HCT116 (cell line): ENCODE data around the gene ATF2. TPM values are rescaled to one million over a fixed set of nuclear protein-coding genes. Genes with fewer than 3 reads are reported as not detected.

Experiments used
- ATAC-seq: fragments of 200-7000 bp; cut with Tn5 transposase; 2 replicates; pipeline ENCODE4 v1.9.1; 2020; ENCODE audit warnings: mild to moderate bottlenecking, moderate library complexity
- BruUV-seq: library from RNA; stranded (reverse); fragments of 400-500 nt; replicated peaks from 2 replicates; lab custom pipeline; 2021; lab: Mats Ljungman, UMichigan
- CTCF ChIA-PET: fragments of 300-600 bp; sonication (Branson Sonifier 250); formaldehyde crosslinking; loops from one replicate; lab custom pipeline; 2021; ENCODE audit warnings: antibody characterized with exemption; lab: Charles Lee
- POLR2A ChIA-PET: fragments of 300-600, 350-600 bp; sonication (Branson Sonifier 250); formaldehyde crosslinking; loops from one replicate; lab custom pipeline; 2021; ENCODE audit warnings: antibody characterized with exemption; lab: Charles Lee
- RAD21 ChIA-PET, 2 experiments: fragments of 300-600 bp; sonication (Branson Sonifier 250); formaldehyde crosslinking; loops; one replicate each; lab custom pipeline; 2023; ENCODE audit warnings: low total read pairs in 2 of 2; ENCODE audit not compliant: uncharacterized antibody in 2 of 2, unreplicated experiment in 2 of 2, low non-redundant PET in 1 of 2; lab: Charles Lee
- DNase-seq: peaks from one replicate; pipeline ENCODE4 v3.0.0-alpha.2; 2010; ENCODE audit warnings: low read depth, low spot score
- H2AFZ ChIP-seq: fragments of 200-600 bp; shearing (Covaris generic), sonication (generic); 2 replicates; pipeline ENCODE4 v1.6.1; 2017; ENCODE audit warnings: low read depth, mixed run types, mixed read lengths, antibody characterized with exemption, low read length; ENCODE audit not compliant: poor library complexity, severe bottlenecking
- H3K27ac ChIP-seq: 2 replicates; pipeline ENCODE4 v1.5.1; 2012; ENCODE audit warnings: low read depth, low read length
- H3K27me3 ChIP-seq: fragments of 200-600 bp; sonication (generic); 2 replicates; pipeline ENCODE4 v1.6.1; 2016; ENCODE audit warnings: mixed run types, low read length, mixed read lengths; ENCODE audit not compliant: insufficient read depth
- H3K36me3 ChIP-seq, 2 experiments: fragments of 200-500 bp in 1 of 2; fragments of 200-600 bp in 1 of 2; sonication (Bioruptor generic) in 1 of 2; sonication (generic) in 1 of 2; 2 replicates each; pipeline versions ENCODE4 v1.5.1 to v1.6.1; 2014 to 2016; ENCODE audit warnings: low read length in 2 of 2, inconsistent platforms in 1 of 2, mixed read lengths in 1 of 2, mixed run types in 1 of 2; ENCODE audit not compliant: insufficient read depth in 2 of 2, control insufficient read depth in 1 of 2
- H3K4me1 ChIP-seq, 2 experiments: fragments of 200-600 bp in 1 of 2; sonication (generic) in 1 of 2; 2 replicates each; pipeline versions ENCODE4 v1.5.1 to v1.6.1; 2012 to 2017; ENCODE audit warnings: low read length in 2 of 2, inconsistent platforms in 1 of 2, mild to moderate bottlenecking in 1 of 2, mixed read lengths in 1 of 2, mixed run types in 1 of 2, moderate library complexity in 1 of 2; ENCODE audit not compliant: insufficient read depth in 2 of 2, control insufficient read depth in 1 of 2
- H3K4me2 ChIP-seq: fragments of 200-600 bp; sonication (generic); 2 replicates; pipeline ENCODE4 v1.6.1; 2017; ENCODE audit warnings: mixed run types, low read length, mixed read lengths
- H3K4me3 ChIP-seq, 2 experiments: fragments of 200-600 bp in 1 of 2; sonication (generic) in 1 of 2; replicated peaks in 1 of 2; 2 replicates each; pipeline ENCODE4 v1.5.1; 2011 to 2016; ENCODE audit warnings: low read length in 2 of 2, control low read depth in 1 of 2, low read depth in 1 of 2, mild to moderate bottlenecking in 1 of 2, mixed read lengths in 1 of 2, mixed run types in 1 of 2
- H3K79me2 ChIP-seq: fragments of 200-600 bp; sonication (generic); 2 replicates; pipeline ENCODE4 v1.6.1; 2017; ENCODE audit warnings: mild to moderate bottlenecking, mixed run types, low read length, moderate library complexity, mixed read lengths; ENCODE audit not compliant: insufficient read depth
- H3K9ac ChIP-seq: fragments of 200-600 bp; sonication (generic); 2 replicates; pipeline ENCODE4 v1.6.1; 2016; ENCODE audit warnings: low read length, mixed read lengths
- H3K9me2 ChIP-seq: fragments of 200-600 bp; sonication (generic), shearing (Covaris generic); 2 replicates; pipeline ENCODE4 v1.6.1; 2017; ENCODE audit warnings: mixed run types, mild to moderate bottlenecking, moderate library complexity; ENCODE audit not compliant: insufficient read depth
- H3K9me3 ChIP-seq, 2 experiments: fragments of 200-500 bp in 1 of 2; fragments of 200-600 bp in 1 of 2; sonication (Bioruptor generic) in 1 of 2; sonication (generic) in 1 of 2; 2 replicates each; pipeline ENCODE4 v1.6.1; 2014 to 2017; ENCODE audit warnings: low read length in 2 of 2, mixed read lengths in 2 of 2, inconsistent platforms in 1 of 2, low read depth in 1 of 2, mild to moderate bottlenecking in 1 of 2, mixed run types in 1 of 2, moderate library complexity in 1 of 2; ENCODE audit not compliant: control insufficient read depth in 1 of 2, insufficient read depth in 1 of 2
- H4K20me1 ChIP-seq: fragments of 200-600 bp; sonication (generic), shearing (Covaris generic); 2 replicates; pipeline ENCODE4 v1.6.1; 2017; ENCODE audit warnings: mixed run types, mild to moderate bottlenecking, moderate library complexity; ENCODE audit not compliant: insufficient read depth
- ATF3 ChIP-seq: IDR thresholded peaks from 2 replicates; pipeline ENCODE4 v1.6.1; 2012
- CTCF ChIP-seq, 3 experiments: fragments of 200-600 bp in 1 of 3; sonication (generic) in 1 of 3; IDR thresholded peaks in 2 of 3; conservative IDR thresholded peaks in 1 of 3; 2 replicates each; pipeline ENCODE4 v1.5.1; 2012 to 2017; ENCODE audit warnings: low read depth in 2 of 3, low read length in 2 of 3, antibody characterized with exemption in 1 of 3, borderline replicate concordance in 1 of 3, control low read depth in 1 of 3, mild to moderate bottlenecking in 1 of 3, mixed read lengths in 1 of 3, mixed run types in 1 of 3, moderate library complexity in 1 of 3; ENCODE audit not compliant: insufficient read depth in 1 of 3
- ELF1 ChIP-seq: IDR thresholded peaks from 2 replicates; pipeline ENCODE4 v1.6.1; 2012; ENCODE audit warnings: low read depth, borderline replicate concordance
- EZH2 ChIP-seq: fragments of 200-600 bp; sonication (generic); IDR thresholded peaks from 2 replicates; pipeline ENCODE4 v1.6.1; 2017; ENCODE audit warnings: antibody characterized with exemption, mixed run types
- EZH2phosphoT487 ChIP-seq: fragments of 200-600 bp; IDR thresholded peaks from 2 replicates; pipeline ENCODE4 v1.6.1; 2018; ENCODE audit warnings: antibody characterized with exemption, borderline replicate concordance
- POLR2AphosphoS5 ChIP-seq: IDR thresholded peaks from 2 replicates; pipeline ENCODE4 v1.6.1; 2011; ENCODE audit warnings: mild to moderate bottlenecking, low read depth, low read length, moderate library complexity
- SIN3A ChIP-seq: IDR thresholded peaks from 2 replicates; pipeline ENCODE4 v1.6.1; 2012; ENCODE audit warnings: low read depth
- SP1 ChIP-seq: IDR thresholded peaks from 2 replicates; pipeline ENCODE4 v1.6.1; 2012; ENCODE audit warnings: low read depth
- ZBTB33 ChIP-seq: IDR thresholded peaks from 2 replicates; pipeline ENCODE4 v1.6.1; 2011; ENCODE audit warnings: mild to moderate bottlenecking, low read length, moderate library complexity; ENCODE audit not compliant: insufficient replicate concordance; ENCODE audit errors: extremely low read depth
- ZFX ChIP-seq: fragments of 450-650 bp; IDR thresholded peaks from 2 replicates; pipeline ENCODE4 v1.6.1; 2017
- intact Hi-C: fragments of 100-400 bp; cut with micrococcal nuclease; formaldehyde crosslinking; loops from 2 replicates; pipeline ENCODE4 v1.10.0; 2022
- total RNA-seq: library from RNA; stranded (reverse); gene quantifications from one replicate; pipeline ENCODE4 v1.2.1, GENCODE V29; 2021; ENCODE audit not compliant: unreplicated experiment

ATF2 gene
- total RNA-seq, 1 experiment from 2014 or later = 29.6 TPM

GRCh38 chr2:175136334-175137215 lies 31.4 kb downstream of the ATF2 start:
- TF ChIP-seq CTCF (IDR thresholded peaks at IDR 0.05 in 2 of 3, conservative IDR thresholded peaks at IDR 0.05 in 1 of 3; ENCODE audit: borderline replicate concordance in 1 of 3, insufficient read depth in 1 of 3, low read depth in 2 of 3, low read length in 2 of 3) (no peak), SP1 (no peak), SIN3A (no peak), ELF1 (no peak), EZH2phosphoT487 (no peak), POLR2AphosphoS5 (no peak), ATF3 (no peak), ZBTB33 (no peak), EZH2 (no peak), ZFX (no peak)
- Histone ChIP-seq H3K36me3 (no peaks in the 10 kb centered on the region), H3K4me1 (no peaks in the 10 kb centered on the region), H3K79me2 (peaks cover 17% of the 10 kb centered on the region), H3K9ac (no peak overlapping the region), H3K9me3 (no peaks in the 10 kb centered on the region), H2AFZ (no peak overlapping the region), H3K9me2 (no peaks in the 10 kb centered on the region), H3K4me2 (no peak overlapping the region), H3K27ac (no peak overlapping the region), H3K27me3 (no peaks in the 10 kb centered on the region), H4K20me1 (no peaks in the 10 kb centered on the region), H3K4me3 (no peak overlapping the region)
- CTCF ChIA-PET = interaction anchor here (0.7 kb wide), 1 partner anchor 115 kb away, joined by 3 read pairs; no protein-coding TSS in a partner anchor
- intact Hi-C loops = no loop called here
- no peak for ATAC-seq
- RAD21 ChIA-PET = no interaction called here
- BruUV-seq = no TSS peak
- DNase-seq = no peak
- POLR2A ChIA-PET = no interaction called here
